Colonic mucosa (tissue), 4 donors: ENCODE results near the gene CDC42BPB. TPM values are rescaled to one million over a fixed set of nuclear protein-coding genes. Genes with fewer than 3 reads are reported as not detected.

Experiments
- DNase-seq: peaks from one replicate; pipeline ENCODE4 v3.0.0-alpha.2; 2020
- H3K27ac ChIP-seq: fragments of 200-600 bp; one replicate; pipeline ENCODE4 v1.8.0; 2021
- H3K27me3 ChIP-seq: fragments of 200-600 bp; one replicate; pipeline ENCODE4 v1.8.0; 2021
- H3K36me3 ChIP-seq: fragments of 200-600 bp; one replicate; pipeline ENCODE4 v1.8.0; 2021
- H3K4me1 ChIP-seq: fragments of 200-600 bp; one replicate; pipeline ENCODE4 v1.8.0; 2021; ENCODE audit warnings: mild to moderate bottlenecking
- H3K4me3 ChIP-seq: fragments of 200-600 bp; one replicate; pipeline ENCODE4 v1.8.0; 2021
- H3K9ac ChIP-seq, 2 donors: one replicate each; pipeline ENCODE4 v1.7.0; 2013; ENCODE audit warnings: control low read depth in 2 of 2, low read depth in 2 of 2, low read length in 2 of 2
- H3K9me3 ChIP-seq: fragments of 200-600 bp; one replicate; pipeline ENCODE4 v1.8.0; 2021
- CTCF ChIP-seq: fragments of 200-600 bp; IDR thresholded peaks from one replicate; pipeline ENCODE4 v1.8.0; 2022; ENCODE audit warnings: antibody characterized with exemption, mild to moderate bottlenecking
- intact Hi-C: fragments of 100-400 bp; cut with DNase I; formaldehyde crosslinking; loops from one replicate; pipeline ENCODE4 v1.14.1; 2022
- total RNA-seq, 2 donors: library from RNA; stranded (reverse); fragmentation: NEBNext Ultra II Directional in 1 of 2; extraction: Animal tissue kit (Norgen Biotek cat#: 25700) in 1 of 2; gene quantifications; one replicate each; pipeline ENCODE4 v1.2.1, GENCODE V29; 2021
- donor health status: healthy.
- donor health status: DM: no; HTN: no; CAD: no.
- donor health status: DM: no; HTN: no; CAD: no.

Gene CDC42BPB
- total RNA-seq, 2 donors from 2014 or later = 67.9 to 83.8 TPM

GRCh38 chr14:102930138-102930752 lies 127.1 kb downstream of the CDC42BPB start:
- H3K27me3 ChIP-seq = peaks cover 16% of the 10 kb centered on the region
- H3K9me3 ChIP-seq = no peaks in the 10 kb centered on the region
- no peak for DNase-seq
- no peaks in the 10 kb centered on the region for H3K36me3 ChIP-seq
- intact Hi-C loops = no loop called here
- peak overlapping the region; percentile 60 for H3K4me3 ChIP-seq
- peak overlapping the region in 1 of 2 donors; percentile 89 for H3K9ac ChIP-seq
- TF ChIP-seq CTCF = no peak
- H3K27ac ChIP-seq = peak overlapping the region; percentile 95
- H3K4me1 ChIP-seq = peaks cover 14% of the 10 kb centered on the region

GRCh38 chr14:102929241-102930137 lies 127.9 kb downstream of the CDC42BPB start:
- Histone ChIP-seq H3K4me3 (peak overlapping the region; percentile 60), H3K36me3 (no peaks in the 10 kb centered on the region), H3K4me1 (peaks cover 14% of the 10 kb centered on the region), H3K9ac (peak overlapping the region; percentile 89 to 91), H3K9me3 (no peaks in the 10 kb centered on the region), H3K27me3 (peaks cover 16% of the 10 kb centered on the region), H3K27ac (peak overlapping the region; percentile 95)
- TF ChIP-seq CTCF = no peak
- intact Hi-C loops = no loop called here
- no peak for DNase-seq

- Histone ChIP-seq H3K36me3 (no peaks in the 10 kb centered on the region), H3K4me1 (peaks cover 14% of the 10 kb centered on the region), H3K9ac (peak overlapping the region; percentile 89 to 91), H3K27me3 (peaks cover 18% of the 10 kb centered on the region), H3K9me3 (no peaks in the 10 kb centered on the region), H3K4me3 (peak overlapping the region; percentile 60), H3K27ac (peak overlapping the region; percentile 95)
- intact Hi-C loops = no loop called here
- peak; percentile 97 for DNase-seq
- TF ChIP-seq CTCF = no peak
Measured at GRCh38 chr14:102928412-102929240, 128.7 kb downstream of the CDC42BPB start.

- Histone ChIP-seq H3K9me3 (no peaks in the 10 kb centered on the region), H3K9ac (peak overlapping the region; percentile 89 to 91), H3K36me3 (no peaks in the 10 kb centered on the region), H3K4me1 (peaks cover 14% of the 10 kb centered on the region), H3K27me3 (peaks cover 19% of the 10 kb centered on the region), H3K27ac (peak overlapping the region; percentile 95), H3K4me3 (peak overlapping the region; percentile 60)
- DNase-seq = peak; percentile 53
- no peak for TF ChIP-seq CTCF
- intact Hi-C loops = no loop called here
Measured at GRCh38 chr14:102927878-102928411, 129.4 kb downstream of the CDC42BPB start.
